Measurements from ENCODE around the gene GPC2.

GRCh38 chr7:100222445-100223132 is 45.4 kb upstream of the GPC2 start:
- TF ChIP-seq, protein P1, sequence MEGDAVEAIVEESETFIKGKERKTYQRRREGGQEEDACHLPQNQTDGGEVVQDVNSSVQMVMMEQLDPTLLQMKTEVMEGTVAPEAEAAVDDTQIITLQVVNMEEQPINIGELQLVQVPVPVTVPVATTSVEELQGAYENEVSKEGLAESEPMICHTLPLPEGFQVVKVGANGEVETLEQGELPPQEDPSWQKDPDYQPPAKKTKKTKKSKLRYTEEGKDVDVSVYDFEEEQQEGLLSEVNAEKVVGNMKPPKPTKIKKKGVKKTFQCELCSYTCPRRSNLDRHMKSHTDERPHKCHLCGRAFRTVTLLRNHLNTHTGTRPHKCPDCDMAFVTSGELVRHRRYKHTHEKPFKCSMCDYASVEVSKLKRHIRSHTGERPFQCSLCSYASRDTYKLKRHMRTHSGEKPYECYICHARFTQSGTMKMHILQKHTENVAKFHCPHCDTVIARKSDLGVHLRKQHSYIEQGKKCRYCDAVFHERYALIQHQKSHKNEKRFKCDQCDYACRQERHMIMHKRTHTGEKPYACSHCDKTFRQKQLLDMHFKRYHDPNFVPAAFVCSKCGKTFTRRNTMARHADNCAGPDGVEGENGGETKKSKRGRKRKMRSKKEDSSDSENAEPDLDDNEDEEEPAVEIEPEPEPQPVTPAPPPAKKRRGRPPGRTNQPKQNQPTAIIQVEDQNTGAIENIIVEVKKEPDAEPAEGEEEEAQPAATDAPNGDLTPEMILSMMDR (IDR thresholded peaks at IDR 0.05; ENCODE audit: insufficient read depth, low read length): no peak
- no peak for TF ChIP-seq POLR2AphosphoS5 (IDR thresholded peaks at IDR 0.05; ENCODE audit: low read depth)
